GM10266 (cell line): Measurements from ENCODE around the gene CSH2.

Experiments used
- DNase-seq: peaks from one replicate; pipeline ENCODE4 v3.0.0; 2012; ENCODE audit errors: extremely low spot score
- TF ChIP-seq, protein P1 (sequence below): IDR thresholded peaks from 2 replicates; pipeline ENCODE4 v1.5.1; 2012; ENCODE audit warnings: mild to moderate bottlenecking, low read depth; ENCODE audit not compliant: control insufficient read depth, insufficient read depth; ENCODE audit errors: missing control alignments

CSH2 gene

DNA sequence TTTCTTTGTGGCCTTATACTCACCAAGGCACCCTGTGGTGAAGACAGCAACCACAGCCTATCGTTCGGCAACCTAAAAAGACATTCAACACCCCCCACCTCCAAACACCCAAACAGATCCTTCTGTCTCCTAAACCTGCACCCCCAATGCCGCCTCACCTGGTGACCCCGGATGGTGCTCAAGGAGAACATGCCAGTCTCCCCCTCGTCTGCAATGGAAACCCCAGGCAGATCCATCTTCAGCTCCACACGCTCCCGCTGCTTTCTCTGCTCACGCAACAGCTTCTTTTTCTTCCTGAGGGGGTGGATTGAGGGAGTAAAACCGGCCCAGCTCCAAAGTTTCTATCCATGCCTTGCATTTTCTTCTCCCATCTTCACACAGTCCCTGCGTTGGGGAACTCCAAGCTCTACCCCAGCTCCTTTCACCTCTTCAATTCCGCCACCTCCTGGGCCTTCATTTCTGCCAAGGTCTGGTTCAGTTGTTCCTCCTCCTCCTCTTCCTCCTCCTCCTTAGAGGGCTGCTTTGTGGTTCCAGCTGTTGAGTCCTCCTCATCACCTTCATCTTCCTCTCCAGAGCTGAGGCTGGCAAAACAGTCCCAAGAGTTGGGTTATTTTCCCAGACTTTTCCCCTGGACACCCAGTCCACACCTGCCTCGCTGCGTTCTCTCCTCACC, 49.7 kb downstream of the CSH2 start:
- TF ChIP-seq, protein P1, sequence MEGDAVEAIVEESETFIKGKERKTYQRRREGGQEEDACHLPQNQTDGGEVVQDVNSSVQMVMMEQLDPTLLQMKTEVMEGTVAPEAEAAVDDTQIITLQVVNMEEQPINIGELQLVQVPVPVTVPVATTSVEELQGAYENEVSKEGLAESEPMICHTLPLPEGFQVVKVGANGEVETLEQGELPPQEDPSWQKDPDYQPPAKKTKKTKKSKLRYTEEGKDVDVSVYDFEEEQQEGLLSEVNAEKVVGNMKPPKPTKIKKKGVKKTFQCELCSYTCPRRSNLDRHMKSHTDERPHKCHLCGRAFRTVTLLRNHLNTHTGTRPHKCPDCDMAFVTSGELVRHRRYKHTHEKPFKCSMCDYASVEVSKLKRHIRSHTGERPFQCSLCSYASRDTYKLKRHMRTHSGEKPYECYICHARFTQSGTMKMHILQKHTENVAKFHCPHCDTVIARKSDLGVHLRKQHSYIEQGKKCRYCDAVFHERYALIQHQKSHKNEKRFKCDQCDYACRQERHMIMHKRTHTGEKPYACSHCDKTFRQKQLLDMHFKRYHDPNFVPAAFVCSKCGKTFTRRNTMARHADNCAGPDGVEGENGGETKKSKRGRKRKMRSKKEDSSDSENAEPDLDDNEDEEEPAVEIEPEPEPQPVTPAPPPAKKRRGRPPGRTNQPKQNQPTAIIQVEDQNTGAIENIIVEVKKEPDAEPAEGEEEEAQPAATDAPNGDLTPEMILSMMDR: no peak
- DNase-seq: no peak

DNA sequence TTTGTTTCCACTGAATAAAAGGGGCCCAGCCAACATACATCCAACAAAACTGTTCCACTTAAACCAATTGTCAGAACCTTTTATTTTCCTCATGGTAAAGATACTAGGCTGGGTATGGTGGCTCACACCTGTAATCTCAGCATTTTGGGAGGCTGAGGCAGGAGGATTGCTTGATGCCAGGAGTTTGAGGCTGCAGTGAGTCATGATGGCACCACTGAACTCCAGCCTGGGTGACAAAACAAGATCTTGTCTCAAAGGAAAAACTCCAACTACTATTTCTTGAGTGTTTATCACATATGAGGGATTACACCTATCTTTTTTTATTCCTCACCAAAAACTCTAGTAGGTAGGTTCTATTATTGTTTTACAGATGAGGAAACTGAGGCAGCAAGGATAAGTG, 50.9 kb downstream of the CSH2 start:
- TF ChIP-seq, protein P1: no peak
- no peak for DNase-seq
